HG03432 (cell line): Measurements from ENCODE around the gene CXCL10.

ENCODE experiments used
- ATAC-seq: cut with Tn5 transposase; IDR thresholded peaks from one replicate; pipeline ENCODE4 v1.9.1; 2021; ENCODE audit warnings: mild to moderate bottlenecking, moderate library complexity; ENCODE audit not compliant: unreplicated experiment

CXCL10 gene

GRCh38 chr4:75997081-75997480, 26.2 kb downstream of the CXCL10 start:
- ATAC-seq: no peak

- no peak for ATAC-seq
These were observed 27.6 kb downstream of the CXCL10 start for GRCh38 chr4:75995727-75996126.

- no peak for ATAC-seq
These were observed 30.8 kb downstream of the CXCL10 start for GRCh38 chr4:75992462-75992861.

- ATAC-seq: no peak
These were observed 33.3 kb downstream of the CXCL10 start for GRCh38 chr4:75989846-75990528.

- no peak for ATAC-seq
These were observed 38.2 kb downstream of the CXCL10 start for GRCh38 chr4:75985116-75985515.

GRCh38 chr4:75980576-75980975, 42.7 kb downstream of the CXCL10 start:
- no peak for ATAC-seq

GRCh38 chr4:75976177-75976576, 47.1 kb downstream of the CXCL10 start:
- ATAC-seq: no peak

GRCh38 chr4:75973766-75974165, 49.5 kb downstream of the CXCL10 start:
- ATAC-seq: no peak
